ENCODE measurements around the gene ANKRD24.

GRCh38 chr19:4182084-4182810 is at the start of gene ANKRD24, which contains the start of gene SIRT6:
- TF ChIP-seq CTCF (IDR thresholded peaks at IDR 0.05) (peak in 2 of 5 experiments; percentile 21 to 43), POLR2A (IDR thresholded peaks at IDR 0.05) (peak; percentile 50 to 65), EP300 (IDR thresholded peaks at IDR 0.05) (peak; percentile 94 to 97)

Measured in tibial nerve (tissue), 4 donors.